SK-N-SH (cell line): ENCODE data around the gene TANC1.

Experiments used
- CTCF ChIP-seq: fragments of 200-600 bp; sonication (generic); IDR thresholded peaks from 2 replicates; pipeline ENCODE4 v1.6.1; 2017; ENCODE audit warnings: antibody characterized with exemption, mild to moderate bottlenecking, moderate library complexity
- JUND ChIP-seq: IDR thresholded peaks from 2 replicates; pipeline ENCODE4 v1.4.0; 2012
- NFIC ChIP-seq: IDR thresholded peaks from 2 replicates; pipeline ENCODE4 v1.4.0; 2012; ENCODE audit warnings: borderline replicate concordance
- POLR2AphosphoS5 ChIP-seq: IDR thresholded peaks from 2 replicates; pipeline ENCODE4 v1.6.1; 2012; ENCODE audit warnings: low read depth, low read length
- RAD21 ChIP-seq: IDR thresholded peaks from 2 replicates; pipeline ENCODE4 v1.6.1; 2012; ENCODE audit warnings: mild to moderate bottlenecking, low read length
- RCOR1 ChIP-seq: fragments of 150-350 bp; IDR thresholded peaks from 2 replicates; pipeline ENCODE4 v1.6.1; 2017; ENCODE audit warnings: antibody characterized with exemption, low read length
- REST ChIP-seq: IDR thresholded peaks from 2 replicates; pipeline ENCODE4 v1.6.1; 2012; ENCODE audit warnings: mild to moderate bottlenecking, low read depth, low read length, moderate library complexity
- RFX5 ChIP-seq: IDR thresholded peaks from 2 replicates; pipeline ENCODE4 v1.6.1; 2012; ENCODE audit warnings: mild to moderate bottlenecking, improper control_type of control experiment, low read length
- SMC3 ChIP-seq: IDR thresholded peaks from 2 replicates; pipeline ENCODE4 v1.6.1; 2012; ENCODE audit warnings: low read depth, low read length, improper control_type of control experiment
- USF1 ChIP-seq: IDR thresholded peaks from 2 replicates; pipeline ENCODE4 v1.4.0; 2012; ENCODE audit warnings: low read depth, borderline replicate concordance
- YY1 ChIP-seq: IDR thresholded peaks from 2 replicates; pipeline ENCODE4 v1.4.0; 2012; ENCODE audit warnings: low read depth, mild to moderate bottlenecking

- TF ChIP-seq CTCF (no peak), RFX5 (no peak), USF1 (no peak), YY1 (no peak), RAD21 (no peak), POLR2AphosphoS5 (no peak), REST (no peak), SMC3 (no peak), JUND (no peak), RCOR1 (no peak), NFIC (no peak)
Observed at GRCh38 chr2:158969162-158969714, 798 bp downstream of the TANC1 start.
